ENCODE measurements around the gene TMPRSS9. TPM values are rescaled to one million over a fixed set of nuclear protein-coding genes. Genes with fewer than 3 reads are reported as not detected.

The TMPRSS9 gene
- total RNA-seq, 3 donors from 2014 or later (not counting 1 experiment from before 2014, with no cell fraction given) = not detected

- Histone ChIP-seq H3K4me3 (ENCODE audit: low read length) (no peak overlapping the region), H3K27me3 (ENCODE audit: control insufficient read depth, insufficient read depth, low read length) (no peaks in the 10 kb centered on the region), H3K36me3 (ENCODE audit: control insufficient read depth, insufficient read depth, low read length) (no peaks in the 10 kb centered on the region), H3K9me3 (ENCODE audit: control insufficient read depth, insufficient read depth, low read length) (no peaks in the 10 kb centered on the region), H3K27ac (ENCODE audit: low read length) (no peak overlapping the region), H3K4me1 (ENCODE audit: control insufficient read depth, insufficient read depth, low read length) (peaks cover 18% of the 10 kb centered on the region)
- intact Hi-C loops (cut with micrococcal nuclease) = no loop called here
- Mint-ChIP-seq H3K27ac (peak overlapping the region; percentile 48 to 91), H3K9me3 (no peaks in the 10 kb centered on the region), H3K36me3 (no peaks in the 10 kb centered on the region), H3K4me1 (peaks cover 0 to 20% of the 10 kb centered on the region in 2 donors), H3K4me3 (no peak overlapping the region), H3K27me3 (ENCODE audit: low read depth in 2 of 2) (no peaks in the 10 kb centered on the region)
- no peak for TF ChIP-seq CTCF (IDR thresholded peaks at IDR 0.05)
- no peak for DNase-seq
- WGBS (ENCODE audit: insufficient coverage) = 94% methylated on average over 19 of the region's 19 CpGs
- ATAC-seq = no peak
Measured at GRCh38 chr19:2453431-2454025, 93.5 kb downstream of the TMPRSS9 start.

GRCh38 chr19:2454199-2454961, 94.3 kb downstream of the TMPRSS9 start:
- WGBS (ENCODE audit: insufficient coverage) = 90% methylated on average over 18 of the region's 19 CpGs
- no peak for ATAC-seq
- Histone ChIP-seq H3K4me1 (ENCODE audit: control insufficient read depth, insufficient read depth, low read length) (peaks cover 18% of the 10 kb centered on the region), H3K27ac (ENCODE audit: low read length) (no peak overlapping the region), H3K9me3 (ENCODE audit: control insufficient read depth, insufficient read depth, low read length) (no peaks in the 10 kb centered on the region), H3K27me3 (ENCODE audit: control insufficient read depth, insufficient read depth, low read length) (no peaks in the 10 kb centered on the region), H3K4me3 (ENCODE audit: low read length) (no peak overlapping the region), H3K36me3 (ENCODE audit: control insufficient read depth, insufficient read depth, low read length) (no peaks in the 10 kb centered on the region)
- no peak for TF ChIP-seq CTCF (IDR thresholded peaks at IDR 0.05)
- Mint-ChIP-seq H3K27ac (peak overlapping the region; percentile 84 to 91), H3K4me1 (peaks cover 0 to 20% of the 10 kb centered on the region in 2 donors), H3K27me3 (ENCODE audit: low read depth in 2 of 2) (no peaks in the 10 kb centered on the region), H3K36me3 (no peaks in the 10 kb centered on the region), H3K9me3 (no peaks in the 10 kb centered on the region), H3K4me3 (peak overlapping the region; percentile 78)
- intact Hi-C loops (cut with micrococcal nuclease) = no loop called here
- no peak for DNase-seq

- no peak for ATAC-seq
- H3K4me1 ChIP-seq (ENCODE audit: control insufficient read depth, insufficient read depth, low read length) = peaks cover 18% of the 10 kb centered on the region
- H3K27me3 ChIP-seq (ENCODE audit: control insufficient read depth, insufficient read depth, low read length) = no peaks in the 10 kb centered on the region
- WGBS (ENCODE audit: insufficient coverage) = 68% methylated on average over 14 of the region's 14 CpGs
- Mint-ChIP-seq H3K27ac (peak overlapping the region; percentile 84 to 91), H3K4me3 (peak overlapping the region; percentile 78), H3K27me3 (ENCODE audit: low read depth in 2 of 2) (no peaks in the 10 kb centered on the region), H3K36me3 (no peaks in the 10 kb centered on the region), H3K9me3 (no peaks in the 10 kb centered on the region), H3K4me1 (peaks cover 0 to 20% of the 10 kb centered on the region in 2 donors)
- H3K9me3 ChIP-seq (ENCODE audit: control insufficient read depth, insufficient read depth, low read length) = no peaks in the 10 kb centered on the region
- H3K27ac ChIP-seq (ENCODE audit: low read length) = peak overlapping the region; percentile 23
- H3K36me3 ChIP-seq (ENCODE audit: control insufficient read depth, insufficient read depth, low read length) = no peaks in the 10 kb centered on the region
- no peak for DNase-seq
- H3K4me3 ChIP-seq (ENCODE audit: low read length) = peak overlapping the region; percentile 53
- no peak for TF ChIP-seq CTCF (IDR thresholded peaks at IDR 0.05)
- intact Hi-C loops (cut with micrococcal nuclease) = no loop called here
Measured at GRCh38 chr19:2454962-2455850, 95.1 kb downstream of the TMPRSS9 start.

Data from natural killer cell (primary cell).